Endometrial microvascular endothelial cells (primary cell): ENCODE measurements around the gene DNAH3. TPM values are rescaled to one million over a fixed set of nuclear protein-coding genes. Genes with fewer than 3 reads are reported as not detected.
"Not testable (repeated sequence)": the region's sequence is repeated elsewhere in the genome, so short reads cannot be mapped to it uniquely, and the experiment has no call there.

ENCODE experiments used
- in situ Hi-C: cut with HindIII; loops from 2 replicates; pipeline ENCODE4 v1.10.0; 2017; ENCODE audit warnings: low sequenced_read_pairs, low pct_unique_long_range_greater_than_20kb; ENCODE audit errors: inconsistent ontology term
- total RNA-seq: library from RNA; depleted of rRNA; stranded (reverse); fragments of >200 nt; gene quantifications from one replicate; pipeline ENCODE4 v1.2.3, GENCODE V29; 2015; ENCODE audit errors: inconsistent ontology term

Gene DNAH3
- total RNA-seq, 1 donor from 2014 or later: 0.09 TPM

GRCh38 chr16:21152160-21153030 lies 1.7 kb upstream of the DNAH3 start:
- in situ Hi-C loops: not testable (repeated sequence)

- in situ Hi-C loops: no loop called here
These were observed 4.9 kb downstream of the DNAH3 start for GRCh38 chr16:21145738-21146137.

- in situ Hi-C loops: no loop called here
These were observed 16.6 kb downstream of the DNAH3 start for GRCh38 chr16:21134053-21134452.

- in situ Hi-C loops: no loop called here
These were observed 19.8 kb downstream of the DNAH3 start for GRCh38 chr16:21130811-21131210.

GRCh38 chr16:21128991-21129390 lies 21.7 kb downstream of the DNAH3 start:
- in situ Hi-C loops: no loop called here

GRCh38 chr16:21126518-21126917 lies 24.1 kb downstream of the DNAH3 start:
- in situ Hi-C loops: no loop called here

- in situ Hi-C loops: no loop called here
These were observed 25.5 kb downstream of the DNAH3 start for GRCh38 chr16:21125191-21125590.

GRCh38 chr16:21120976-21121520 lies 29.6 kb downstream of the DNAH3 start:
- in situ Hi-C loops: no loop called here

GRCh38 chr16:21117567-21117966 lies 33.1 kb downstream of the DNAH3 start:
- in situ Hi-C loops: no loop called here

- in situ Hi-C loops: no loop called here
These were observed 34.4 kb downstream of the DNAH3 start for GRCh38 chr16:21116148-21116693.

GRCh38 chr16:21115551-21115950 lies 35.1 kb downstream of the DNAH3 start:
- in situ Hi-C loops: not testable (repeated sequence)

GRCh38 chr16:21103941-21104860 lies 46.4 kb downstream of the DNAH3 start:
- in situ Hi-C loops: no loop called here

- in situ Hi-C loops: no loop called here
These were observed 48.8 kb downstream of the DNAH3 start for GRCh38 chr16:21101631-21102420.

GRCh38 chr16:21100447-21100846 lies 50.2 kb downstream of the DNAH3 start:
- in situ Hi-C loops: no loop called here

GRCh38 chr16:21097151-21097550 lies 53.5 kb downstream of the DNAH3 start:
- in situ Hi-C loops: no loop called here

- in situ Hi-C loops: not testable (repeated sequence)
These were observed 55.9 kb downstream of the DNAH3 start for GRCh38 chr16:21094719-21095118.

- in situ Hi-C loops: no loop called here
These were observed 57.7 kb downstream of the DNAH3 start for GRCh38 chr16:21092951-21093350.
